ENCODE measurements around the gene AKR1E2.

AKR1E2 gene

DNA sequence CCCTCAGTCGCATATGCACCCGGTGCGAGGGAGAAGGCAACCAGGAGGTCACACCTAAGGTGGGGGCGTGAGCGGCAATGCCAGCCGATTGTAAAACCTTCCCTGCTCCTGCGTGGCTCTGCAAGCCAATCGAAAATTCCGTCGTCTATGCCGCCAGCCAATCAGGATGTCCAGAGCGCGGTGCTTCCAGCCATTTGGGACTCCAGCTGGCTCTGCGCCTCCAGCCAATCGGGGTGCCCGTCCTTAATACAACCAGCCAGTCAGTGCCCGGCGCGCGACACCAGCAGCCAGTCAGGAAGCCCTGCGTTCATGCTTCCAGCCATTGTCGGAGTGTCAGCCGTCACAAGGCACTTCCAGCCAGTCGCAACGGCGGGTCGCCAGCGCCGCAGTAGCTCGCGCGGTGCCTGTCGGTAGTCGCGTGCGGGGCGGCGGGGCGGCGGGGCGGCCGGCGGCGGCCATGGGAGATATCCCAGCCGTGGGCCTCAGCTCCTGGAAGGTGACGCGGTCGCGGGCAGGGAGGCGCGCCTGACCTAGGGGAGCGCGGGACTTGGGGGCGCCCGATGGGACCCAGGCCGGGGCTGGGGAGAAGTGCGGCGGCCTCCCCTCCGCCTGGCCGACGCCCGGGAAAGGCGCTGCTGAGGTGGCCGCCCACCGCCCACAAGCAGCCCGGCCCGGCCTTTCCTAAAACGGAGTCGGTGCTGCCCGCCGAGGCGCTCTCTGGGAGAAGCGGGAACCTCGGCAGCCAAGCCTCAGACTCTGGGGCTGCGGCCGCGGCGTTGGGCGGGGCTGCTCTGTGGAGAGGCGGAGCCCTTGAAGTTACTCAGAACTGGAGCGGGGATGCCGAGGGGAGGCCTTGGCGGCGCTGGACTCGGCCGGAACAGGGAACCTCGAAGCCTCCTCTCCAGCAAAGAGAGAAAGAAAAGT lies at the start of gene AKR1E2:
Gene AKR1E2, plus strand, starts transcription at position 340 of the 924 bp plus-strand sequence. Its CDS starts 118 bp downstream, at position 458.
- DNase-seq: peak; percentile 52 to 98 (median 88)

DNA sequence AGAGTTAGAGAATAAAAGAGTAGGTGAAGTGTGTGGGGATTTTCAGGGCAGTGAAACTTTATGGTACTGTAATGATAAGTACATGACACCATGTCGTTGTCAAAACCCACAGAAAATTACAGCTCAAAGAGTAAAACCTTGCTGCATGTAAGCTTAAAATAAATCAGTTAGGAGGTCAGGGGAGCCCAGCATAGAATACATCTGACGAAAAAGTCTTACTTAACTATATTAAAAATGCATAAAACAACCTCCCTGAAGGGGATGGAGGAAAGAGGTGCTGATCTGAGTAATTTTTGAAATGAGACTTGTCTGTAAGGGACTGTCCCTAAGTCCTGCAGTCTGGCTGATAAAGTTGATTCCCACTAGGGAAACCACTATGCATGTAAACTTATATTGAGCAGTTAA lies 49.8 kb upstream of the AKR1E2 start:
- intact Hi-C loops (cut with DNase I): no loop called here
- DNase-seq: no peak

More for the DNA sequence above, at the start of gene AKR1E2:
- intact Hi-C loops (cut with DNase I): no loop called here

DNA sequence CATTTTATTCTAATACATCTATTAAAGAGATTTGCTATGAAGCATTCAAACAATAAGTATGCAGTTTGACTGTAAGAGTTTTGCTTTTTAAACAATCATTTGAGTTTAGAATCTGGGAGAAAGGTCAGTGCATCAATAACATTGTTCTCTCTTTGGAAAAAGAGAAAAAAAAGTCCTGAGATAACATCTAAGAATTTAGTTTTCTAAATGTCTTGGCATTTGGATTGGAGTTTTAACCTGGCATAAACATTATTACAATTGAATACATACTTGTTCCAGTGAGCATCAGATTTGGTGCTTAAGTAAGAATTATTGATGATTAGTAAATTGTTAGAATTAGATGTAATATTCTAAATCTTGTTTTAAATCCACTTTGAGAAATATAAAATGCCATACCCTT lies 47.2 kb upstream of the AKR1E2 start:
- intact Hi-C loops (cut with DNase I): no loop called here
- no peak for DNase-seq

DNA sequence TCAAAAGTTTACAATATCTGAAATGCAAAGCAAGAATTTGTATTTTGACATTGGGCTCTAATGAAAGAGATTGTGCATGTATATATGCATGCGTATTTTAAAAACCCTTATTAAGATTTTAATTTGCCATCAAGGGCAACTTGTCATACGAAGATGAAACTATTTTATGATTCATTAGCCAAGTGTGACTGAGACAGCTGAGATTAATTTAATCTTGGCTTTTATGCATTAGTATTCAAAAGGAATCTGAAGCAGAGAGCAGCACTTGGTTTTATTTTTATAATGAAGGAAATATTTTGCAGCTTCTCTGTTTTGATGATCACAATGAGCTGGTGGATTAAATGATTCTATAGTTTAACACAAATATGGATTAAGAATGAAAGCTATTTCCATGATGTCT lies 45.9 kb upstream of the AKR1E2 start:
- intact Hi-C loops (cut with DNase I): no loop called here

DNA sequence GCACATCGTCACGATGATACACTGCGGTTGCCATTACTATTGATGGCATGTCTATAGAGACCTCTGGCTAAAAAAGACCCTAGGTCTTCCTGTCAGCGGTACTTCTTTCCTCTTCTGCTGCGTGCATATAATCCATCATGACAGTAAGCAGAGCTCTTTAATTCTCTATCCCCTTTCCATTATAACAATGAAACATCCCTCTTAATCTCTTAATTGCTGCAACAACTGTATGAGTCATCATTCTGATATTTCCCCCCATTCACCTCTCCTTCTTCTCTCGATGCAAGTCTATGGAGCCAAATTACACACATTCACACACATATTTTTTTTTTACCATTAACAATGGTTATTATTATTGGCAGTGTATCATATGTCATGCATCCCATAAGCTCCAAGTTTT lies 45.2 kb upstream of the AKR1E2 start:
- DNase-seq: no peak
- intact Hi-C loops (cut with DNase I): no loop called here

More for the DNA sequence above, 45.9 kb upstream of the AKR1E2 start:
- DNase-seq: no peak

DNA sequence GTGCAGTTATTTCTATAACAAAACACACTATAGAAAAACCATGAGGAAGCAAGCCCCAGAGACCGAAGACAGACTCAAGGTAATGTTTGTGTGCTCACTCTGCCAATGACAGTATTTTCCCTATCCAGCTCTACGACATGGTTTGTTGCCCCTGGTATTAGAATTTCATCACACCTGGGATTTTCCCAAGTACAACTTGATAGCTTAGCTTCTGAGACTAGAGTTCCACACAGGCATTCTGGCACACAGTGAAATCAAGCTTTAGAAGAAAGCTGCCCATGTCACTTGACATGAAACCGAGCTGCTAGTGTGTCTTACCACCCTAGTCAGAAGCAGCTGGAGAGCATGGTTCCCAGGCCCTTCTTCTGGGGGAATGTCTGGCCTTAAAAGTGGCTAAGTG lies 44.1 kb upstream of the AKR1E2 start:
- intact Hi-C loops (cut with DNase I): no loop called here
- no peak for DNase-seq

DNA sequence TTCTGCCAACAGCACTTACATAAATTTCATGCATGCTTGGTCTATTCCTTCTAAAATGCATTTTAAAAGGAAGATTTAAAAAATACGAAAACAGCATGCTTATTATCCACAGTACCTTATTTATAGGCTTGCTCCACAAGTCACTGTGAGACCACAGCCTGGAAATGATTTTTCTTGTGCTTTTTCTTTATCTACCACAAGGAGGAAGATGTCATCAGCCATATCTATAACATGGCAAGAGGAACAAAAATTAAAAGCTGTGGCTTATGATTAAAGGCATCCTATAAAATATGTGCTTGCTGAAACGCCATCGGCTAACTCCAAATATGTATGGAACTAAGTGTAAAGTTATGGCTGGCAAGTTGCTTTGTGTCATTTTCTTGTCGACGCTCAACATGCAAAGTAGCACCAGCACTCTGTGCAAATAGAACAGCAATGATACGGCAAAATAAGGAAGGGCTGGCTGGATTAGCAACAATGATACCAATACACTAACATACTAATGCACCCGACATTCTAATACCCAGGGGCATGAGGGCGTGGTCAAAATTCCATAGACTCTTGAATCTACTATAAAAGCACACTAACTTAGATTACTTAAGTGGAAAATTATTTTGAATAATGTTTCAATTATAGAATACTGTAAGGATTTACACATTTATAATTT lies 41.2 kb upstream of the AKR1E2 start:
- no peak for DNase-seq
- intact Hi-C loops (cut with DNase I): no loop called here

DNA sequence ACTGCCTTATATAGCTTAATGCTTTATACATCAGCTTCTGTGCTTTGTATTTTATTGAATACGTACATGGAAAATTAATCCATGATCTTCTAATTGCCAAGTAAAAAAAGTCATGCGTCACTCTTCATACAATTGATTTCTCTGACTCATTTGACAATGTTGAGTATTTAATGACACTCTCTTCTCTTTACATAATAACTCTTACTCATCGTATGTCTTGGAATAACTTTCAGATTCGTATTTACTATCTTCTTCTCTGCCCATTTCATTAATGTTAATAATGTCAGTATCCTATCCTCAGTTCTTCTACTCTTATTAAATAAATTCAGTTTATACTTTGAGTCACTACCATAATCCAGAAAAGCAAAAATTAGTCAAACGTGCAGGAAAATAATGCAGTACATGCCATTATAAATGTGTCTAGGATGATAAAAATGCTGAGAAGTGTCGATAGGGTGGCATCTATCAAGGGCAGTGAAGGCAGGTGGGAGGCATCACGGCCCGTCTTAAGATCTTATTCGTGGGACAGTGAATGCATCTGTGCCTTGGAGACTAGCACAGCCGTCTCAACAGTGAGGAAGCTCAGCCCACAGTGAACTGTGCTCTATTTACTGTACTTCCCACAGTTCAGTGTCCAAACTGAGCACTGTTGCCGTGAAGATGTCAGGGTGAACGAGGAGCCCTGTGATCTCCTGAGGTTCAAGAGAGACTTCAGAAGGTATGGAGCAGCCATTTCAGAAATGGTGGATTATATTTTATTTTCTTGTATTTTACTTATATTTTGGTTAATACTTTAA lies 39.8 kb upstream of the AKR1E2 start:
- intact Hi-C loops (cut with DNase I): no loop called here
- DNase-seq: no peak

DNA sequence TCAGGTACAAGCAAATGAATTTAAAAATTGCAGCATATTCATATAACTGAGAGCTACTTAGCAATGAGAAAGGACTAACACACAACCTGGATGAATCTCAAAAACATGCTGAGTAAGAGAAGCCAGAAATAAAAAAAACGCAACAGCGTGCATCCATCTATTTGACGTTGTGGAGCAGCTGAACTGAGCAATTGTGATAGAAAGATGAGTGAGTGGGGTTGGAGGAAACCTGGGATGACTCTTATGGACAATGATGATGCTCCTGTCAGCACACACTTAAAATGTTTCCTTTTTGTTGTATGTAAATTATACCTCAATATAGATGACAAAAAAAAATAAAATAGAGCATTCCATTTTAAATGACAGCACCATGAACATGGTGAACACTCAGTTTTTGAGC lies 36.0 kb upstream of the AKR1E2 start:
- no peak for DNase-seq
- intact Hi-C loops (cut with DNase I): no loop called here

DNA sequence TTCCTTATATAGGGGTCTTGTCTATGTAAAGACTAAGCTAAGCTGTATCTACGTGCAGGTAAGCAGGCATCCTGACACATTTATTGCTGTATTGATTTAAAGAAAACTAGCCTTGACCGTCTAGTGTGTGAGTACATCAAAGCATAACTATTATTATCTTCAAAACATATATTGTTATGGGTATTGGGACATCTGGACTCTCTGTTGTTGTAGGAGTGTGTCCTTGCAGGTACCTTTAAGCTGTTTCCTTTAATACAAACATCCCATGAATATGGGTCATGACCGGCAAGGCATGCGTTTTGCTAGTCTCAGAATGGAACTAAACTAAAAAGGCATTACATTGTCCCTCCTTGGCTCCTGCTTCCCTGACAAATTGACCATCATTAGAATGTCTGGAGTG lies 35.1 kb upstream of the AKR1E2 start:
- no peak for DNase-seq
- intact Hi-C loops (cut with DNase I): no loop called here

DNA sequence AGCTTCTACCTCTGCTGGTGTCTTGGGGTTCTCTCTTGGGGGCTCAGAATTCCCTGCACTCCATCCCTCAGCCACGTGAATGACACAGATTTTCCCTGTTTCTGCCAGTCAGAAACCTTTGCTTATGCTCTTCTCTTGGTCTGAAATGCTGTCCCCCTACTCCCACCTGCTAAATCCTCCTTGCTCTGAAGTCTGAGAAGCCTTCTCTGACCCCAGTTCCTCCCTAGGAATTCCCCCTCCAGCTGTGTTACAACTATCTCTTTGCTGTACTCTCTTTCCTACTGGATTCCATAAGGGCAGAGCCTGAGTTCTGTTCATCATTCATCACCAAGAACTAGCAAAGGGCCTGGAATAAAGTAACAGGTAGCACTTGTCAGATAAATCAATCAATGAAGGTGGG lies 33.6 kb upstream of the AKR1E2 start:
- no peak for DNase-seq
- intact Hi-C loops (cut with DNase I): no loop called here

DNA sequence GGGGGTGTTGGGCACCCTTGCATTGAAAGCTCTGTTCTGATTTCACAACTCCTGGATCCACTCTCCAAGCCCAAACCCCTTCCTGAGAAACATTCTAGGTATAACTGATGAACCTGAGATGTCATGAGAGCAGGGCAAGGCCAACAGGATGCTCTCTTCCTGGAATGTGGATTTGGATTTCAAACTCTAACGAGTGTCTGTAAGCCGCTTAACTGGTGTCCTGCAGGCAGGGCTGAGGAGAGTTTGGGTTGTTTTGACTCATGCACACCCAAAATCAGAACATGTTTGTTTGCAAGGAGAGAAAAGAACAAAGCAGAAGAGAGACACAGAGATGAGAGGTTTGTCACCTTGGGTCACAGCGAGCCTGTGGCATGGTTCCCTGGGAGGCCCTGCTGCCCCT lies 24.6 kb upstream of the AKR1E2 start:
- no peak for DNase-seq
- intact Hi-C loops (cut with DNase I): no loop called here

DNA sequence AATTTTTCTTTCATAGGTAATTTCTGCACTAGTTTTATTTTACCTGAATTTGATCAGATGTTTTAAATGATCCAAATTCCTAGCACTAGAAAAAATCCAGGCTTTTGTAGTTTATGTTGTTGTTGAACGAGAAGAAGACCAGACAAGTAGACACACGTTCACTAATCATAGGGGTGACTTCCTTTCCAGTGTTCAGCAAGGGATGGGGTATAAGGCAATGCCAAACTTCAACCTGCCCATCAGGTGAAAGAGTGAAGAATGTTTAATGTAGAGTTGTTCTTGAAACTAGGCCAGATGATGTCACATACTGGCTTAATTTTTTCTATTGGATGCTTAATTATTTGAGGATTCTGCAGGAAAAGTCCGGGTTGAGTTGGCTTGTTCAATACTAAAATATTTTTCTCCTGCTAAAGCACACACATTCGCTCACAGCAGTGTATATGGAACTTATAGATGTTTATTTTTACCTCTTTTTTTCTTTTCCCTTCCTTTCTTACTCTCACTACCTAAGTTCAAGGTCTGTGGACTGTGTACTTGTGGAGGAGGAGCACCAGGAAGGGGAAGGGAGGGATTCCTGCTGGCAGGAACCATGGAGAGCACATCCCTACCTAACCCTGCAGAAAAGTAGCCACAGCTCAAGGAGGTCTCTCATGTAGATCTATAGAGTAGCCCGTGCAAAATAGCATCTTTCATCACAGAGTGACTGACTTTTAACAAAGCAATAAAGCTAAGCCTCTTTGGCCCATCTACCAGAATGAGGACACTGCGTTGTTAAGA lies 23.1 kb upstream of the AKR1E2 start:
- intact Hi-C loops (cut with DNase I): no loop called here
- no peak for DNase-seq

DNA sequence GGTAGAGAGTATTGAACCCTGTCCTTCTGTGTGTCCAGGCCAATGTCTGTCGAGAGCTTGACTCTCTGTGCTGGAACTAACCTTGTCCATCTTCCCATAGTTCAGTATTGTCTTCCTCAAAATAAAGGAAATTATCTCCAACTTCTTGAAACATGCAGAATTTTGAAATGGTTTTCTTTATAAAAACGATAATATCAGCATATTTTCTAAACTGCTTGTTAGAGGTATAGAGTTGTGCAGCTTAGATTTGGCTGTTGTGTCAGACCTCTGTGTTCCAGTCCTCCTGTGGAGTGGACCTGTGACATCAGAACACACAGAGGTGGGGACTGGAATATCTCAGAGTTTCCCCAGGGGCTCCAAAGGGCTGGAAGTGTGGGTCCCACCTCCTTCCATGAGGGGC lies 22.2 kb upstream of the AKR1E2 start:
- intact Hi-C loops (cut with DNase I): no loop called here
- no peak for DNase-seq

DNA sequence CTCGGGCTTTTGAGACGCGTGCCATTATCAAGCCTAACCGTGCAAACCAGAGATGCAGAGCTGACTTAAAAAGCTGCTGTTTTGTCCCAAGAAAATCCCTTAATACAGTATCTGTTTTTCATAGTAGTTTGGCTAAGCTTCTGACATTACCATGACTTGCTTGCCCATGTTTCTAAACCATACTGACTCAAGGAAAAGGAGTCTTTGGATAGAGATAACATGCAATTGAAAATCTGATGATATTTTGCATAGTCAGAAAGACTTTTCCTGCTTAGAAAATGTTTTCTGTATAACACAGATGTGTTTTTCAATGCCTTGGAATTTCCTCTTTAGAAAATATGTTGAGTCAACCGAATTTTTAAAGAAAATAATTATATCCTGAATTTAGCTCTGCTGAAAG lies 21.5 kb upstream of the AKR1E2 start:
- intact Hi-C loops (cut with DNase I): no loop called here
- no peak for DNase-seq

DNA sequence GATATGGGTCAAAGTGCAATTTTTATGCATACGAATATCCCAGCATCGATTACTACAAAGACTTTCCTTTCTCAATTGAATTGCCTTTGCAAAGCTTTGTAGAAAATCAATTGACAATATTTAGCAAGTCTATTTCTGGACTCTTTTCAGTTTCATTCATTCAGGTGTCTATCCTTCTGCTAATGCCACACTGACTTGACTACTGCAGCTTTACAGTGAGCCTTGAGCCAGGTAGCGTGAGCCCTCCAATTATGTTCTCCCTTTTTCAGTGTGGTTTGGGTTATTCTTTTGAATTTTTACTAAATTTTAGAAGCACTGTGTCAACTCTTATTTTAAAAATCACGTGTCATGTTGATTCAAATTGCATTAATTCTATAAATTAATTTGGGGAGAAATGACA lies 19.5 kb upstream of the AKR1E2 start:
- no peak for DNase-seq
- intact Hi-C loops (cut with DNase I): no loop called here

DNA sequence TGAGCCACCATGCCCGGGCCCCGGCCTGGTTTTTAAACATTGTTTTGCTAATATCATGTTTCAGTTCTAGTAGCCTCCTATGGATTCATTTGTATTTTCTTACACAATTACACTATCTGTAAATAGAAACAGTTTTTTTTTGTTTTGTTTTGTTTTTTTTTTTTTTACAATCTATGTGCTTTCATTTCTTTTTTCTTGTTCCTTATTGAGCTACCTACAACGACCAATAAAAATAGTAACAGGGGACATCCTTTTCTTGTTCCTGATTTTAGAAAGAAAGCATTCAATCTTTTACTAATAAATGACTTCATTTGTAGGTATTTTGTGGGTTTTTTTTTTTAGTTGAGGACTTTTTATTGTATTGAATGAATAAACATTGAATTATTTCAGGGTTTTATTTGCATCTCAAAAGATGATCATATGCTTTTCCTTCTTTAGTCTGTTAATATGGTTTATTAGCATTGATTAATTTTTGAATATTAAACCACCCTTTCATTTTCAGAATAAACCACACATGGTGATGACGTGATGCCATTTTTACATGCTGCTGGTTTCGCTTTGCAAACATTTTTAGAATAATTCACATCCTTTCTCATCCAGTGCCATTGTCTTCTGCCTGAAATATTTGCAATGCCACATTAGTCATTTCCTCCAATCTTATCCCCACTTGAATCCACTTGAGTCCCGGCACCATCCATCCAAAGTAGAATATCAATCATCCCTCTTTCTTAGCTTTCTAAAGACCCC lies 18.1 kb upstream of the AKR1E2 start:
- DNase-seq: no peak
- intact Hi-C loops (cut with DNase I): no loop called here

DNA sequence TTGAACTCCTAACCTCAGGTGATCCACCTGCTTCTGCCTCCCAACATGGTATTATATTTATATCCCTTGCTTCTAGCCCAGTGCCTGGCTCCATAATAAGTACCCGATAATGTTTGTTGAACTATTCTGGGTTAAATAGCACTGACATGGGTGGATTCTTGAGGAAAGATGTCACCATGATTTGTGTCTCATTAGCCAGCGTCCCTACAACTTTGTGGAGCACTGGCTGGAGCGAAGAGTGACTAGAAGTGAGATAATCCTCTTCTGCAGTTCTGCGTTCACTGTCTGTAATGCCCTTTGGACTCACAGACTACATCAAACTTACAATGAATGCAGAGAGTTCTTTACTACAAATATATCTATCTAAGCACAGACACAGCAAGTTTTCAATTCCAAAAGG lies 16.9 kb upstream of the AKR1E2 start:
- intact Hi-C loops (cut with DNase I): no loop called here
- no peak for DNase-seq

DNA sequence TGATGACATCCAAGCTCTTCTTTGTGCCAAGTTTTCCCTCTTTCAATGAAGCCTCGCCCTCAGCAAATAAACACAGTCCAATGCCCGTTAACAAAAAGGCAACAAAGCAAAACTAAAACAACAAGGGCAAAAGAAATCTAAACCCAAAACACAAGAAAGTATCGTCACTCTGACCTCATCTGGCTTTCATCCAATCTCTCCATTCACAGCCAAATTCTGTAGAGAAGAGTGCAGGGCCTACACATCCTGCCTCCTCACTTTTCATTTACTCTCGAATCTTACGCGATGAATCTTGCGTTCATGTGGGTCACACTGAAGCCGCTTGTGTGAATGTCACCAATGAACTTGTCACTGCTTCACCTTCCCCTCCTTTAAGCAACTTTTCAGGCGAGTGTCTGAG lies 15.9 kb upstream of the AKR1E2 start:
- intact Hi-C loops (cut with DNase I): no loop called here

DNA sequence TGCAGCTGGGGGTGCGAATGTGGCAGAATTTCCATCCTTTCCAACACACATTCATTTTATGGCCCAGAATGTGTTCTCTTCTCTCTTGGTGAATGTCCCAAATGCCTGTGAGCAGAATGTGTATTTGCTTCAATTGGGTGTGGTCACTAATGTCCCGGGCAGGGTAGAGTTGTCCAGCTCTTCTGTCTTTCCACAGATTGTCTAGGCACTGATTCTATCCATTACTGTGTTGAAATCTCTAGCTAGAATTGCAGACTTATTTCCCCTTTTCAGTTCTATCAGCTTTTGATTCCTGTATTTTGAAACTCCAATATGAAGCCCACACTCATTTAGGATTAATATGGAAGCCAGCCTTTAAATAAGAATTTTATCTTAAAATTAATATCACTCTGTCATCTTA lies 14.0 kb upstream of the AKR1E2 start:
- no peak for DNase-seq
- intact Hi-C loops (cut with DNase I): no loop called here

More for the DNA sequence above, 15.9 kb upstream of the AKR1E2 start:
- no peak for DNase-seq
